Measurements from ENCODE around the gene CCNE1. TPM values are rescaled to one million over a fixed set of nuclear protein-coding genes. Genes with fewer than 3 reads are reported as not detected.

Gene CCNE1
- total RNA-seq, 1 experiment from 2014 or later, result 40.2 TPM

DNA sequence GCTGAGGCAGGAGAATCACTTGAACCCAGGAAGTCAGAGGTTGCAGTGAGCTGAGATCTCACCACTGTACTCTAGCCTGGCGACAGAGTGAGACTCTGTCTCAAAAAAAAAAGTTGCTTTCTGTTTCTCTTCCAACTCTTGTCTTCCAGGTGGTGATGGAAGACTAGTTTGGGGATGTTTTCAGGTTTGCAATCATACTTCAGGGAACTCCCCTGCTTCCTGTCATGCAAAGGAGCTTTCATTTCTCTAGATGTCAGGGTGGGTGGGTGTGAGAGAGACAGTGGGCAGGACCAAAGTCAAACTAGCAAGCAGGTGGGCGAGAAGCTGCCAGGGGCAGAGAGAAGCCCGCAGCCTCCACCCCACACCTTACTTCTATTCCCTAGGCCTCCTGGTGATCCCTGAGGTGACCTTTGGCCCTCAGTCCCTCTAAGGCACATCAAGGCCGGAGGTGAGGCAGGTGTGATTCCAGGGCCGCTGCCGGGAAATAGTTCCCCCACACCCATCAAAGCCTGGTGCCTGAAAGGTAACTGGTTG lies 25.7 kb downstream of the CCNE1 start:
- no peak overlapping the region for H2BK5ac ChIP-seq (ENCODE audit: insufficient read length, low read length)
- no peaks in the 10 kb centered on the region for H3K36me3 Mint-ChIP-seq (ENCODE audit: insufficient read depth in 1 of 3, low read depth in 3 of 3)
- H2AFZ ChIP-seq (ENCODE audit: low read length), result no peak overlapping the region
- H3K79me2 ChIP-seq (ENCODE audit: insufficient read depth, low read length), result no peaks in the 10 kb centered on the region
- H3K14ac ChIP-seq (ENCODE audit: insufficient read depth, low read length), result no peak overlapping the region
- H2BK12ac ChIP-seq (ENCODE audit: insufficient read length, low read depth, low read length), result no peak overlapping the region
- H4K5ac ChIP-seq (ENCODE audit: insufficient read length, low read depth, low read length), result no peak overlapping the region
- no peak overlapping the region for H2BK15ac ChIP-seq (ENCODE audit: low read depth, low read length)
- H3K4me1 Mint-ChIP-seq, result peaks cover 15 to 18% of the 10 kb centered on the region in 2 experiments
- DNase-seq, result no peak
- H4K8ac ChIP-seq (replicated peaks; ENCODE audit: insufficient read length, low read depth, low read length), result no peak overlapping the region
- H3K27ac Mint-ChIP-seq, result no peak overlapping the region
- no peaks in the 10 kb centered on the region for H3K9me3 ChIP-seq (ENCODE audit: control insufficient read depth, low read depth, low read length)
- H3K79me1 ChIP-seq (ENCODE audit: insufficient read depth, low read depth, low read length, poor library complexity, severe bottlenecking), result no peaks in the 10 kb centered on the region
- no peaks in the 10 kb centered on the region for H3K9me3 Mint-ChIP-seq
- H3K4me2 ChIP-seq (ENCODE audit: insufficient read depth, insufficient read length, low read length), result no peak overlapping the region
- H2BK20ac ChIP-seq (ENCODE audit: low read depth, low read length, poor library complexity, severe bottlenecking), result no peak overlapping the region
- no peak overlapping the region for H3K23ac ChIP-seq (ENCODE audit: insufficient read length, low read depth, low read length)
- H3K4me3 Mint-ChIP-seq, result no peak overlapping the region
- H3K9ac ChIP-seq (ENCODE audit: extremely low read depth, insufficient read length, low read length), result no peak overlapping the region
- TF ChIP-seq, protein P1, sequence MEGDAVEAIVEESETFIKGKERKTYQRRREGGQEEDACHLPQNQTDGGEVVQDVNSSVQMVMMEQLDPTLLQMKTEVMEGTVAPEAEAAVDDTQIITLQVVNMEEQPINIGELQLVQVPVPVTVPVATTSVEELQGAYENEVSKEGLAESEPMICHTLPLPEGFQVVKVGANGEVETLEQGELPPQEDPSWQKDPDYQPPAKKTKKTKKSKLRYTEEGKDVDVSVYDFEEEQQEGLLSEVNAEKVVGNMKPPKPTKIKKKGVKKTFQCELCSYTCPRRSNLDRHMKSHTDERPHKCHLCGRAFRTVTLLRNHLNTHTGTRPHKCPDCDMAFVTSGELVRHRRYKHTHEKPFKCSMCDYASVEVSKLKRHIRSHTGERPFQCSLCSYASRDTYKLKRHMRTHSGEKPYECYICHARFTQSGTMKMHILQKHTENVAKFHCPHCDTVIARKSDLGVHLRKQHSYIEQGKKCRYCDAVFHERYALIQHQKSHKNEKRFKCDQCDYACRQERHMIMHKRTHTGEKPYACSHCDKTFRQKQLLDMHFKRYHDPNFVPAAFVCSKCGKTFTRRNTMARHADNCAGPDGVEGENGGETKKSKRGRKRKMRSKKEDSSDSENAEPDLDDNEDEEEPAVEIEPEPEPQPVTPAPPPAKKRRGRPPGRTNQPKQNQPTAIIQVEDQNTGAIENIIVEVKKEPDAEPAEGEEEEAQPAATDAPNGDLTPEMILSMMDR (conservative IDR thresholded peaks at IDR 0.05), result no peak
- no peaks in the 10 kb centered on the region for H4K20me1 ChIP-seq (ENCODE audit: control insufficient read depth, insufficient read depth, insufficient read length)
- no peak overlapping the region for H4K91ac ChIP-seq (ENCODE audit: insufficient read length, low read depth, low read length)
- no peak overlapping the region for H3K18ac ChIP-seq (ENCODE audit: insufficient read length, low read depth, low read length)
- no peak overlapping the region for H2BK120ac ChIP-seq (ENCODE audit: low read depth, low read length, poor library complexity, severe bottlenecking)
- H3K23me2 ChIP-seq (ENCODE audit: insufficient read length, low read depth, low read length, poor library complexity, severe bottlenecking), result no peaks in the 10 kb centered on the region
- H3K4ac ChIP-seq (ENCODE audit: low read depth, low read length), result no peak overlapping the region
- no peaks in the 10 kb centered on the region for H3K27me3 ChIP-seq (ENCODE audit: insufficient read depth, low read length)
- H3K4me1 ChIP-seq (ENCODE audit: insufficient read depth, low read length), result no peaks in the 10 kb centered on the region
- no peak overlapping the region for H3K56ac ChIP-seq (ENCODE audit: insufficient read length, low read depth, low read length)
- no peak overlapping the region for H2AK5ac ChIP-seq (ENCODE audit: insufficient read length, low read length)
- H3T11ph ChIP-seq (ENCODE audit: low read length), result no peak overlapping the region
- peaks cover 7% of the 10 kb centered on the region for H3K27me3 Mint-ChIP-seq (ENCODE audit: low read depth)
- no peak overlapping the region for H3K27ac ChIP-seq (ENCODE audit: insufficient read length, low read depth, low read length)
- no CpG with 5 or more reads among the region's 6 CpGs for WGBS (ENCODE audit: extremely low coverage, insufficient read length, low lambda C conversion rate)

Data from H9 (cell line).